GM18873 (cell line): ENCODE results near the gene WSB2.
"Not testable (repeated sequence)": the region's sequence is repeated elsewhere in the genome, so short reads cannot be mapped to it uniquely, and the experiment has no call there.

ENCODE experiments used
- ATAC-seq: cut with Tn5 transposase; IDR thresholded peaks from one replicate; pipeline ENCODE4 v1.9.1; 2021; ENCODE audit warnings: mild to moderate bottlenecking, moderate library complexity, moderate number of reproducible peaks; ENCODE audit not compliant: unreplicated experiment, low FRiP score

WSB2 gene

GRCh38 chr12:118010903-118011302, 50.1 kb downstream of the WSB2 start:
- ATAC-seq, result no peak

- not testable (repeated sequence) for ATAC-seq
Measured at GRCh38 chr12:117999806-118000205, 61.2 kb downstream of the WSB2 start.

GRCh38 chr12:117998719-117999118, 62.3 kb downstream of the WSB2 start:
- no peak for ATAC-seq

GRCh38 chr12:117994551-117995438, 66.2 kb downstream of the WSB2 start:
- ATAC-seq, result no peak

DNA sequence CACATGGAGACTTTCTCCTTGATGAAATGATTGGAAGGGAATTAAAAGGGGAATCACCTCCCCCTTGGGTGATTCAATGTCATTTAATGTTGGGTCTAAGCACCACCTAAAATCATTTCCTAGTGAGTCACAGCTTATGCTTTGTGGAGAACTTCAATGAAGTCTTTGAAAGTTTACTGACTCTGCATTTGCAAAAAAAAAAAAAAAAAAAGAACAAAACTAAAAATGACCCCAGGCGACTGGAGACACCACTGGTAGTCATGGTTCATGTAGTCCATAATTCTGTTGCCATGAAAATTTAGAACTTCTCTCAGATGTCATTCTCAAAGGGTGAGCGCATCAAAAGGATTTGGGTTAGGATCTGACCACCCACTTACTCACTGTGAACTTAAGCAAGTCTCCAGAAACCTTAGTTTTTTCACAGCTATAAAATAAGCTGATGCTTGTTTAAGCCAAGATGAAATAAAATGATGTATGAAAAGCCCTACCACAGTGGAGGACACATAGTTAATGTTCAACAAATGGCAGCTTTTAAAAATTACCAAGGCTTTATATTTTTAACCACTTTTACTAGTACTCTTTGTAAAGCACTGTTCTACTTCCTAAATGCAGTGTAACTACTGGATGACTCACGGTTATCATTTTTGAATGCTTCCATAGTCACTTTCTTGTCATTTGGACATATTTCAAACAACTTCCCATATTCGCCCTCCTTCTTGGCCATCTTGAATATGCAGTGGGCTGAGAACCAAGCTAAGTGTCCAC, 74.1 kb downstream of the WSB2 start:
- ATAC-seq, result no peak

DNA sequence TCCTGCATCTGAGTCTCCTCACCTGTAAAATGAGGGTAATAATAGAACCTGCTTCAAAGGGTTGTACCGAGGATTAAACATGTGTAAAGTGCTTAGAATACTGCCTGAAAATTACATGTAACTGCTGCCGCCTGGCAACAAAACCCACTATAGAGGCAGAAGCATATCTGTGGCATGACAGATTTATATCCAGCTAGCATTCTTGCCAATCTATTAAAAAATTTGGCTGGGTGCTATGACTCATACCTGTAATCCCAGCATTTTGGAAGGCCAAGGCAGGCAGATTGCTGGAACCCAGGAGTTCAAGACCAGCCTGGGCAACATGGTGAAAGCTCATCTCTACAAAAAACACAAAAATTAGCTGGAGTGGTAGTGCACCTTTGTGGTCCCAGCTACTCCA, 75.8 kb downstream of the WSB2 start:
- ATAC-seq, result no peak
